GM12875 (cell line): ENCODE measurements around the gene NUBPL.
"Not testable (repeated sequence)": the region's sequence is repeated elsewhere in the genome, so short reads cannot be mapped to it uniquely, and the experiment has no call there.

Source experiments
- H3K4me3 ChIP-seq: one replicate; pipeline ENCODE4 v1.5.1; 2011; ENCODE audit warnings: low read depth, low read length, control low read depth
- TF ChIP-seq, protein P1 (sequence below): IDR thresholded peaks from 2 replicates; pipeline ENCODE4 v1.5.1; 2011; ENCODE audit warnings: low read depth, mild to moderate bottlenecking, control low read depth, inconsistent platforms, low read length, moderate library complexity, borderline replicate concordance; ENCODE audit not compliant: insufficient read depth

NUBPL gene

DNA sequence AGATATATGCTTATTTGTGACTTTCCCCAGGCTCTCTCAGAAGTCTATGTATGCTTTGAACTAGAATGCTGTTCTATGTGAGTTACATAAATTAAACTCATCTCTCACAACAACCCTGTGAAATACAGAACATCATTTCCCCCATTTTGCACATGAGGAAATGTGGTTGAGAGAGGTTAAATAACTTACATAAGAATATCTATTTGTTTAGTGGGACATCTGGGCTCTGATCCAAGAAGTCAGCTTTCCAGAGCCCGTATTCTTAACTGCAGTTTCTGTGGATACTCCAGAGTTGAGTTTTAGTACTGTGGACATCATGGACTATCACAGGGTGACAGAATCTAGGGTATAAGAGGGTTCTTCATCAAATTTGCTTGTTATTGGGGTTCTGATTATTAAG is 273.4 kb downstream of the NUBPL start:
- H3K4me3 ChIP-seq, result no peak overlapping the region
- TF ChIP-seq, protein P1, sequence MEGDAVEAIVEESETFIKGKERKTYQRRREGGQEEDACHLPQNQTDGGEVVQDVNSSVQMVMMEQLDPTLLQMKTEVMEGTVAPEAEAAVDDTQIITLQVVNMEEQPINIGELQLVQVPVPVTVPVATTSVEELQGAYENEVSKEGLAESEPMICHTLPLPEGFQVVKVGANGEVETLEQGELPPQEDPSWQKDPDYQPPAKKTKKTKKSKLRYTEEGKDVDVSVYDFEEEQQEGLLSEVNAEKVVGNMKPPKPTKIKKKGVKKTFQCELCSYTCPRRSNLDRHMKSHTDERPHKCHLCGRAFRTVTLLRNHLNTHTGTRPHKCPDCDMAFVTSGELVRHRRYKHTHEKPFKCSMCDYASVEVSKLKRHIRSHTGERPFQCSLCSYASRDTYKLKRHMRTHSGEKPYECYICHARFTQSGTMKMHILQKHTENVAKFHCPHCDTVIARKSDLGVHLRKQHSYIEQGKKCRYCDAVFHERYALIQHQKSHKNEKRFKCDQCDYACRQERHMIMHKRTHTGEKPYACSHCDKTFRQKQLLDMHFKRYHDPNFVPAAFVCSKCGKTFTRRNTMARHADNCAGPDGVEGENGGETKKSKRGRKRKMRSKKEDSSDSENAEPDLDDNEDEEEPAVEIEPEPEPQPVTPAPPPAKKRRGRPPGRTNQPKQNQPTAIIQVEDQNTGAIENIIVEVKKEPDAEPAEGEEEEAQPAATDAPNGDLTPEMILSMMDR, result no peak

DNA sequence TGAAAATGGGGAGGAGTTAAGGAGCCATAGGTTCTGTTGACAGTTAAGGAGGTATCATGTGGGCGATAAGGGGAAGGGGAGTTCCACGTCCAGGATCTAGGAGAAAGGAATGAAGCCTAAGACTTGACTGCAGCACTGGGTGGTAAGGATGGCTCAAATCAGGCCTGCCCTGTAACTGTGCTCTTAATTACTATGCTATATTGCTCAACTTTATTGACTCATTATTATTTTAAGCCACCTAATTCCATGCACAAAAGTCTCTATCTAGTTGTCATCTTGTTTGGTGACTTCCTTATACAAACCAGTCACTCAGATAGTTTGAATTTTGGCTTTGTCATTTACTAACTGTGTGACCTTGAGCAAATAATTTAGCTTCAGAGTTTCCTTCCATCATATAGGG is 273.8 kb downstream of the NUBPL start:
- H3K4me3 ChIP-seq, result no peak overlapping the region
- TF ChIP-seq, protein P1, result no peak

DNA sequence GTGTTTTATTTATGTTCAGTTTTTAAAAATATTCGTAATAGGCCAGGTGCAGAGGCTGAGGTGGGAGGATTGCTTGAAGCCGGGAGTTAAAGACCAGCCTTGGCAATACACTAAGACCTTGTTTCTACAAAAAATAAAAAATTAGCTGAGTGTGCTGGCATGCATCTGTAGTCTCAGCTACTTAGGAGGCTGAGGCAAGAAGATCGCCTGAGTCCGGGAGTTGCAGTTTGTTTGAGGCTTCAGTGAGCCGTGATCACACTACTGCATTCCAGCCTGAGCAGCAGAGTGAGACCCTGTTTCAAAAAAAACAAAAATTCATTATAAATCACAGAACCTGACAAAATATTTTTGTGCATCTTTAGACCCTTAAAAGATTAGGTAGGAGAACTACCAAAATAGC is 275.8 kb downstream of the NUBPL start:
- no peak overlapping the region for H3K4me3 ChIP-seq
- TF ChIP-seq, protein P1, result no peak

DNA sequence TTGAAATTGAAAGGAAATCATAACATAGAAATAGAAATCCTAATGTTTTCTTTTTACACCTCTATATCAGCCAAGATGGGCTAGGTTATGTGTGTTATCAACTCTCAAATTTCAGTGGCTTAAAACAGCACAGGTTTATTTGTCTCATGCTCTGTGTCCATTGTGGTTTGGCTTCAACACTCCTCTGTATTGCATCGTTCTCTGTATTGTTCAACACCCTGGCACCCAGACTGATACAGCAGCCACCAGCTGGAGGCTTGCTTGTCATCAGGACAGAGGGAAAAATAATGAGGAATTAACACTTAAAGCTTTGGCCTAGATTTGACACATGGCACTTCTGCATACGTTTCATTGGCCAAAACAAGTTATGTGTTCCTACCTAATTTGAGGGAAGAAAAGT is 281.7 kb downstream of the NUBPL start:
- TF ChIP-seq, protein P1, result no peak
- no peak overlapping the region for H3K4me3 ChIP-seq

DNA sequence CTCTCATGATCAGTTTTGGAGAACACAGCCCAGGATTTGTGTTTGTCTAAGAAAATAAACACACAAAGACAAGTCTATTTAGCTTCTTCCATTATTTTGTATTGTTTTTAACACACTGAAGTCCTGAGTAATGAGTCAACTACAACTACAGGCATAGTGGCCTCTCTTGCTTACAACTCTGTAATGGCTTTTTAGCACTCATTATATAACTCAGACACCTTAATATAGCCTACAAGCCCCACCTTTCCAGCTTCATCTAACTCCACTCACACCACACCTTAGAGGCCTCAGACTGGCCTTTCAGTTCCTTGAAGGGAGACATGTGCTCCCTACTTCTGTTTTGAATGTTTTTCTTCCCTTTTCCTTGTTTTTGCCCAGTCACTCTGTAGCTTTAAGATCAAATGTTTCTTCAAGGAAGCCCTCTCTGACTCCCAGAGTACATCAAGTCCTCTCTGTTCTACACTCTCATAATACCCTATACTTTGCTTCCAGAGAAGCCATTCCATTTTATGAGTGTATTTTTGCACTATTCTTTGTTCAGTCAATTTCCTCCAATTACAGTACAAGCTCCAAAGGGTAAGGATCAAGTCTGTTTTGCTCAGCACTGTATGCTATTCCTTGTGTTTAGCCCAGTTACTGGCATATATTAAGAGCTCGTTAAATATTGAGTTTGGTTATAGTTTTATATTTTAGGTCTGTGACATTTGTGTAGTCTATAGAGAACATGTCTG is 282.3 kb downstream of the NUBPL start:
- TF ChIP-seq, protein P1, result no peak
- no peak overlapping the region for H3K4me3 ChIP-seq

DNA sequence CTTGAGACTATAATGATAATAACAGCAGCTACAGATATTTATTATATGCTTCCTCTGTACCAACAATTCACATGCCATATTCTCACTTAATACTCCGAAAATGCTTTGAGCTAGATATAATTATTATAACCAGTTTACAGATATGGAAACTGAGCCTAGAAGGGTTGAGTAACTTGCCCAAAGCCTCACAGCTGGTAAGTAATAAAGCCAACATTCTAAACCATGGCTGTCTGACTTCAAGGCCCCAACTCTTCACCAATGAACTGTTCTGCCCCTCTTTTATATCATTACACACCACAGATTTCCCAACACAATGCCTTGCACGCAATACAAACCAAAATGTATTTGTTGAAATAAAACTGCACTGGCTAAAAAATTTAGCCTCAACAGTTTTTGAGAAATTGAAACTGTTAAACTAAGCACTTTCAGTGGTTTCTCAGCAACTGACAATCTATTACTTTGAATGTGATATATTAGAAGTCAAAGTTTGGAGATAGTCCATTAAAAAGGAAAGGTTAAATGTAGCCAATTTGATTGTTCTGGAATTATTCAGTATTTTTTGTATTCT is 293.4 kb downstream of the NUBPL start:
- TF ChIP-seq, protein P1, result no peak
- H3K4me3 ChIP-seq, result no peak overlapping the region

DNA sequence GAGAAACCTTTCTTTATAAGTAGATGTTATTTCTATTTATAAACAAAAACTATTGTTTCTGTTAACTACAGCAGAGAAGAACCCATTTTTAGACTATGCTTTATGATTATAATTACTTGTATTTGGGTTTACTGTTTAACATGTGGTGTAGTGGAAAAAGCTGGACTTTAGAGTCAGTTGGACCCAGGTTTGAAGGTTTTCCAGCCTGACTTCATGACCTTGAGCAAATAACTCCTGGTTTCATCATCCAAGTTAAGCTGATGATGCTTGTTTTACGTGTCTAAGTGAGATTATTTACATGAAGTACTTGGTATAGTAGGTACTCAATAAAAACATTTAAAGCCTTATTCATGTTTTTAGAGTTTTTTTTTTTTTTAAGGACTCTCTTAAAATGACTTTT is 294.1 kb downstream of the NUBPL start:
- TF ChIP-seq, protein P1, result no peak
- no peak overlapping the region for H3K4me3 ChIP-seq

DNA sequence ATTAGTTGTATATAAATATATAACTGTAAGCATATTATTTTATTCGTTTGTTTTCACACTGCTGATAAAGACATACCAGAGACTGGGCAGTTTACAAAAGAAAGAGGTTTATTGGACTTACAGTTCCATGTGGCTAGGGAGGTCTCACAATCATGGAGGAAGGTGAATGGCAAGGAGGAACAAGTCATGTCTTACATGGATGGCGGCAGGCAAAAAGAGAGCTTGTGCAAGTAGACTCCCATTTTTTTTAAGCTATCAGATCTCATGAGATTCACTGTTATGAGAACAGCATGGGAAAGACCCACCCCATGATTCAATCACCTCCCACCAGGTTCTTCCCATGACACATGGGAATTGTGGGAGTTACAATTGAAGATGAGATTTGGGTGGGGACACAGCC is 294.8 kb downstream of the NUBPL start:
- H3K4me3 ChIP-seq, result not testable (repeated sequence)
